GM19193 (cell line): ENCODE results near the gene MCF2L2.

ENCODE experiments used
- POLR2A ChIP-seq: IDR thresholded peaks from 4 replicates; pipeline ENCODE4 v1.6.1; 2011; ENCODE audit not compliant: insufficient read depth, insufficient read length; ENCODE audit errors: extremely low read depth

Gene MCF2L2

DNA sequence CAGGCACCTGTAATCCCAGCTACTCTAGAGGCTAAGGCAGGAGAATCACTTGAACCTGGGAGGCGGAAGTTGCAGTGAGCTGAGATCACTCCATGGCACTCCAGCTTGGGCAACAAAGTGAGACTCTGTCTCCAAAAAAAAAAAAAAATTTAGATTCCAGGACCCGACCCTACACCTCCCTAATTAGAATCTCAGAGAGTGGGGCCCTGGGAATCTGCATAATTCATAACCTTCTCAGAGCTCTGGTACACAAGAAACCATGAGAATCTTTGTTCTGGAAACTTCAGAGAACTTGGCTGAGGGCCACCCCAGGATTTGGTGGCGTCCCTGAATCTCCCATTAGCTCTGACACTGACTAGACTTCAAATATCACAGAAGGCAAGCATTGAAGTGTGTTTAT is 143.8 kb downstream of the MCF2L2 start:
- no peak for TF ChIP-seq POLR2A

DNA sequence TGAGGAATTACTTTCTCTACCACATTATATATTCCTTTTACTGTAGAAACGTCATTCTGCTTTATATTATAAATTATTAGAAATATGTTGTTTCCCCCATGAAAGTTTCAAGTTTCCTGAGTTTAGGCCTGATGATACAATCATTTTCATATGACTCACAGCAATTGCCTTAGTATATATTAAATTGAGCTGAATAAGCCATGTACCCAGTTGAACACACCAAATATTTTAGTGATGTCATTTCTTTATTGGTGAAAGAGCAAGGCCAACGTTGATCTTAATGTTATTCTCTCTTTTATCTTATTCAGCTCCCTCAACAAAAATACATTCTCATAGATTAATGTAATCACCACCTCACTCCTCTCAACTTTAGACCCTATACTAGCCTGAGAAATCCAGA is 144.5 kb downstream of the MCF2L2 start:
- no peak for TF ChIP-seq POLR2A

DNA sequence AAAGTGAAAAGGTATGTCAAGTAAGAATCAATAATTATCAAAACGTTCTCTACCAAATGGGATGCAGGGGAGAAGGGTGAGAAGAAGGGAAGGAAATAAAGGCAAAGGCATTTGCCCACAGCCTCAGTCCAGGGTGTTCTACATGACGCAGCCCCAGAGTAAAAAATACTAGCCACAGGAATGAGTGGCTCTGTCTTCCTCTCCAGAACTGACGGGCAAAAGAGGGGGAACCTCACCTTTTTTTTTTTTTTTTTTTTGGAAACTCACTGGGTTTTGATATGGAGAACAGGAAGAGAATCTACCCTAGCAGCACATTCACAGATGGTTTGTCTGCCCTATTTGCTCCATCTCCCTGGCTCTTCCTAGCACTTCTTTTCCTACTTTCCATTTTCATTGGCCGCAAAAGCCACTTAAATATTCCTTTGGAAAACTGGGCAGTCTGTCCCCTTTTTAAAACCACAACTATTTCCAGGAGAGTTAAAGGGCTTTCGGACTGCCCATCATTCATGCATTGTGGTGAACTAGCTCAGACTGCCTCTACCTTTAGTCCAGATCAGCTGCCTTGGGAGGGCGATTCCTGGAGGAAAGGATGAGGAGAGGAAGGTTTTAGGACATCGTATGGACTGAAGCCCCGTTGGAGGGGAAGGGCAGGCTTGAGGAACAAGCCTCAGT is 147.2 kb downstream of the MCF2L2 start:
- no peak for TF ChIP-seq POLR2A

DNA sequence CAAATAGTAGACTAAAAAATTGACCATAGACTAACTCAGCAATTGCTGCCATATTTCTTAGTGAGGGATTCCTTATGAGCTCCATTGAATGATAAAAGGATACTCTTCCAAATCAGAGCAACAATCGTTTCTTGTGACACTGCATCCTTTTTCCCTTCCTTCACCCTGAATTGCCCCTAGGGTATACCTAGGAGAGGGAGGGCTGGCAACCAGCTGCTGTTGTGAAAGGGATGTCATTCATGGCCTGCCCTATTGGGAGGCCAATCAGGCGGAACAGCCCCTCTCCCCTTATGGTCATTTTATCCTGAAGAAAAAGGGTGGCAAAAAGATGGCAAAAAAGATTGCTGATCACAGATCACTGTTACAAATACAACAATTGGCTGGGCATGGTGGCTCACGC is 149.0 kb downstream of the MCF2L2 start:
- no peak for TF ChIP-seq POLR2A

DNA sequence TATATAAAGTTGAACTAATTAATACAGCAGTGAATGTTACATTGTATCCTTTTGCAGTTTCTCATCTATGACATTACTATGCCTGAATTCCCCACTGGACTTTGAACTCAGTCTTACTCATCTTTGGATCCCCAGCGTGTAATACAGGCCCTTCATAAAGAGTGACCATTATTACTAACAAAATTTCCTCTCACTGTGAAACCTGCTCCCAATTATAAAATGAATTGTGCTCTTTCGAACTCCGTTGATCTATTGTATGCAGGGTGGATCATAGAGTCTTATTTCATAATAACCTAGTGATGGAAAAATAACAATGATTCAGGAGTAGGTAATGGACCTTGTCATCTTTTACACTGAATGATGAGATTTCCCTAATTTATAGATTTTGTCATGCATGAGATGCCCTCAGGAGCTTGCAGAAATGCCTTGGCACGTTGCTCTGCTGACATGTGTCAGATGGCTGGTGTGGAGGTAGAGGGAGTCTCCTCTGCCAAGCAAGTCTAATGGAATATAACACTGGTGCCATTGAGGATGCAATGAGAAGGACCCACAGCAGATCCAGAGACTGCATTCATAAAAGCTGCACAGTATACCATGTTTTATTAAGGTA is 149.8 kb downstream of the MCF2L2 start:
- no peak for TF ChIP-seq POLR2A

DNA sequence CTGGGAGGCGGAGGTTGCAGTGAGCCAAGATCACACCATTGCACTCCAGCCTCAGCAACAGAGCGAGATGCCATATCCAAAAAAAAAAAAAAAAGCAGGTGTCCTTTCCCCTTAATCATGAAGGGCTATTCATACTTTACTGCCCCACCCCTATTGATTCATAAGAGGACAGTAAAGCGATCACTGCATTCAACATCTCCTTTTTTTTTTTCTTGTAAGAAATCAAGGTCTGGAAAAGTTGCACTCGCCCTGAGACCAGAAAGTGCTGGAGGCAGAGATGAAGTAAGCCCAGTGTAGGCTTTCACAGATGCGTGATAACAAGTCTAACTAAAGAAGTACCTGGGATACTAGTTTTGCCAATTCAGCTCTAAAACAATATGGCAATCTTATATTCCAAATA is 151.2 kb downstream of the MCF2L2 start:
- TF ChIP-seq POLR2A: no peak

DNA sequence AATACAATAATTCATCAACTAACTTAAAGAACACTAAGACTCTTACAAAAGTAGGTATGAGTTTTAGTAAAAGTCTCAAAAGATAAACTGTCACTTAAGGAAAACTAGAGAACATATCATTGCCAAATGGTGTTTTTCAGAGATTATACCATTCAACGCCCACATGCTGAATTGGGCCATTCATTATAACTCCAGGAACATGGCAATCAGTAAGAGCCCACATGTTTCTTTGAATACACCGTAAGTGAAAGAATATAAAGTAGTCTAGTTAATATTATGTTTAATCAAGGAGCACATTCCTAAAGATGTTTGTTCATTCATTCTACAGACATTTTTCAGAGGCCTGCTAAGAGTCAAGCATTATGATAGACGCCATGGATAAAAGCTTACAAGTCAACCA is 152.5 kb downstream of the MCF2L2 start:
- no peak for TF ChIP-seq POLR2A

DNA sequence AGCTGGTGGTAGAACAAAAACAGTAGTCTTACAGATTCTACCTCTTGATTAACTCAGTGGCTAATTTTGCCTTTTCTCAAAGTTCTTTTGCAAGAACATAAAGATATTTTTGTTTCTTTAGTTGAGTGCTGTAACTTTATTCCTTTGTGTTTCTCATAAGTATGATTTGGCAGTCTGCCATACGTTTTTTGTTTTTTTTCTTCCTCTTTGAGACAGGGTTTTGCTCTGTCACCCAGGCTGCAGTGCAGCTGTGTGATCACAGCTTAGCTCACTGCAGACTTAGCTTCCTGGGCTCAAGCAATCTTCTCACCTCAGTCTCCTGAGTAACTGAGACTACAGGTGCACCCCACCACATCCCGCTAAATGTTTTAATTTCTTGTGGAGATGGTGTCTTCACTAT is 153.0 kb downstream of the MCF2L2 start:
- no peak for TF ChIP-seq POLR2A

DNA sequence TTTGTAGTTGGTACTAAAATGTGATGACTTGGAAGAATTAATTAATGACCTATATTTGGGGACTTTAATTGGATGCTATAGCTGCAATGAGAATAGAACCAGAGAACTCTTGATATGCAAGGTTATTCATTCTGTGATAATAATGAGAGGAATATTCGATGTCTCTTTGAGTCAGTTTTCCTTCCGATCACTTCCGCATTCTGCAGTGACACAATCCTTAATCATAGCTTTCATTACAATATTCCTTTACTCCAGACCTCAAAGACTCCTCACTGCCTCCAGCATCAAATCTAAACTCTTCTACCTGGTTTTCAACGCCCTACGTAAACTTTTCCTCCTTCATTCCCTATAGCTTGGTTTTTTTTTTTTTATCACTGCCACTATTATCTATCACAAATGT is 153.8 kb downstream of the MCF2L2 start:
- TF ChIP-seq POLR2A: no peak

DNA sequence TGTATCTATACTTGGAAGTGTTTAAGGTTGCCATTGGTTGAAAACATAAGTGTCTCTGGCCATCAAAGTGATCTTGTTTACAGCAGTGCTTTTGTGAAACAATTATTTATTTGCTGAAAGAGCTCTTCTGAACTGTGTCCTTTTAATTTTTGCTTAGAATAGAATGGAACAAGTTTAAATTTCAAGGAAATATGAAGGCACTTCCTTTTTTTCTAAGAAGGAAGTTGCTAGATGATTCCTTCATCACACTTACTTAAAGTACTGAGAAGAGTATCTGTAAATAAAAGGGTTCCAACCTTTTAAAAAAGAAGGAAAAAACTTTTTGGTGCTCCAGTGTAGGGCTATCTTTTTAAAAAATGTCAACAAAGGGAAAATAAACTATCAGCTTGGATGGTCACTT is 155.6 kb downstream of the MCF2L2 start:
- TF ChIP-seq POLR2A: no peak

DNA sequence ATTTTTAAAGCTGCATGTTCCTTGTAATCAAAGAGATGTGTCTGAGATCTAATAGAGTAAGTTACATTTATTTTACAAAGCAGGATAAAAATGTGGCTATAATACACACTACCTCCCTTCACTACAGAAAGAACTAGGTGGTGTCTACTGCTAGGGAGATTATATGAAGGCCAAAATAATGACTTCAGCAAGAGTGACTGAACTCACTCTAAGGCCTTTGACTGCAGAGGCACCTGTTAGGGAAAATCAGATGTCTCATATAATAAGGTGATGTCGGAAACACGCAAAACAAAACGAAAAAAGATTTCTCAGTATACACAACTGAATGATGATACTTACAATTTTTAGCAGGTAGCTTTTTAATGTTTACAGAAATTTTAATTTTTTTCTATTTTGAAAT is 156.3 kb downstream of the MCF2L2 start:
- no peak for TF ChIP-seq POLR2A

DNA sequence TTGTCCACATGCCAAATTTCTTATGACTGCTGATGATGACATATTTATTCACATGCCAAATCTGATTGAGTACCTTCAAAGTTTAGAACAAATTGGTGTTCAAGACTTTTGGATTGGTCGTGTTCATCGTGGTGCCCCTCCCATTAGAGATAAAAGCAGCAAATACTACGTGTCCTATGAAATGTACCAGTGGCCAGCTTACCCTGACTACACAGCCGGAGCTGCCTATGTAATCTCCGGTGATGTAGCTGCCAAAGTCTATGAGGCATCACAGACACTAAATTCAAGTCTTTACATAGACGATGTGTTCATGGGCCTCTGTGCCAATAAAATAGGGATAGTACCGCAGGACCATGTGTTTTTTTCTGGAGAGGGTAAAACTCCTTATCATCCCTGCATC is 158.1 kb downstream of the MCF2L2 start:
- no peak for TF ChIP-seq POLR2A

DNA sequence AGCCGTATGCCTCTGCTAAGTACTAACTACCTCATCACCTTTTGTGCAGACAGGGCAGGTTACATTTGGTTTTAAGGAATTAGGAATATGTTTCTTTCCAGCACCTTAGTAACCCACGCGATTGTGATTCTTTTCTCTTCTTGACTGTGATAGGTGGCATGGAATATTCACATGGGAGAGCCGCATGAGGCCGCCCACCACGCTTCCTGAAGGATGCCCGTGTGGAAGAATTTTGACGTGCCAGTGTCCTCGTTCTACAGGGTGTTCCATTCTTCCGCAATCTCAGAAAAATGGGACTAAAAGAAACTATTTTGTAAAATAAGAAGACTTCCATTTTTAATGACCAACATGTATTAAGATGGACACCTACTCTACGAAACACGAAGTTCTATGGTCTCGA is 159.1 kb downstream of the MCF2L2 start:
- no peak for TF ChIP-seq POLR2A

DNA sequence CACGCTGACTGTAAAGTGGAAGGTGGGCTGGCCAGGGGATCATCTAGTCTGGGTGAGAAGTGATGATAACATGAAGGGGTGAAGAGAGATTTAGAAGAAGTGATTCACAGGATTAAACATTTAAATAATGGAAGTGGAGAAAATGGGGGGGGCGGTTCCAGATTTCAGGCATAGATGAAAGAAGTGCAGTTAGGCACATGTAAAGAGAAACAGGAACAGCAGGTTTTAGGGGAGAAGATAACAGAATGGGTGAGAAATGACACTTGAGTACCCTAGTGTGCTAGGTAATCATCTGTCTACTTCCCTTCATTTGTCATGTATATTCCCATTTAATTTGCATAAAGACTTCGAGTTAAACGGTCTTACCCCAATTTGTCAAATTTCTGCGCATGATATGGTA is 160.1 kb downstream of the MCF2L2 start:
- TF ChIP-seq POLR2A: no peak

DNA sequence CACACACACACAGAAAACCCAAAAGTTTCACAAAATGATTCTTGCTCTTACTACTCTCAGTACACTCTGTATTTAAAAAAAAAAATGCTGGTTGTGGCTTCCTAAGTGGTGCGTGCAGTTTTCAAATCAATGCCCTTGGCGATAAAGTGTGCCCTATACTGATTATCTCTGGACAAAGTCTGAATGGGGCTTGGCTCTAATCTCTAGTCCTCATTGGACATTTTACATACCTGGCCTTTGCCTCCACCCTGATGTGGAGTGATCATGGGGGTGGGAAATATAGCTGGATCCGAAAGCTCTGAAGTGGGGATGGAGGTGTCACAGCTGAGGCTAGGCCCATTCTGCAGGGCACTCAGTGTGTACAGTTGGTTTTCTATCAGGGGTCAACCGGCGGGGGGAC is 161.3 kb downstream of the MCF2L2 start:
- TF ChIP-seq POLR2A: no peak

DNA sequence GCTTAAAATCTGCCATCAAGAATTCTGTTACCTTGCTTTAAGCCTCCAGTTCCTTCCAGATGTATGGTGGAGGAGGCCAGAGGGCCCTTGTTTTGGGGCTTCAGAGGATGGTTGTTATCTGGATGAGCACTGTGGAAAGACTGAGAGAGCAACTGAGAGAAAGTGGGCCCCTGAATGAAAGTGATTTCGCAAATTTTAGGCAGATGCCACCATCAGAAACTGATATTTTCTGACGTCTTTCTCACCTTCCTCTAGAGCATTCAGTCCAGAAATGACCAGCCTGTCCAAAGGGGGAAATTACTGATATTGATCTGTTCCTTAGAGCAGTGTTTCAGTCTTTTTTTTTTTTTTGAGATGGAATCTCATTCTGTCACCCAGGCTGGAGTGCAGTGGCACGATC is 162.0 kb downstream of the MCF2L2 start:
- TF ChIP-seq POLR2A: no peak

DNA sequence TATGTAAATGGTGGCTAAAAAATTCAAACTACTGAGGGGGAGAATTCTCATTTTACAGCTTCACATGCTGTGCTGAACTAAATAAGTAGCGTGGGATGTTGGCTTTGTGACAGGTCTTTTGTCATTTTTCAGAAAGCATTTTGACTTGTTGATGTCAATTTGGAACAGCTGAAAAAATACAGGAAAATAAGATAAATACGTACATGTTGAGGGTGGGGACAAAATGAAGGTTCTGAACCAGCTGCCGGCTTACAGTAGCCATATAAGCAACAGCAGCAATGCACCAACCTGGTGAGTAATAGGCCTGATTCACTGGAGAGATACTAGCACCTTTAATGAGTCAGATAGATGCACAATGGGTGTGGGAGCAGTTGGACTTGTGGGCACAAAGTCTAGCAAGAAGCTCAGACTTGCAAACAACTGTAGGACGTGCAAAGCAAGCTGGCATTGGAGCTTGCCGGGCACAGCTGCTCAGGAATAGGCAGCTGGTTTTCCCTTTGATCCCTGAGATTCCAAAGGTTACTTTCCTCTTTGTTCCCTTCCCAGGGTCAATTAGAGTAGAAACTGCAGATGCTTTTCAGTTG is 162.5 kb downstream of the MCF2L2 start:
- no peak for TF ChIP-seq POLR2A

DNA sequence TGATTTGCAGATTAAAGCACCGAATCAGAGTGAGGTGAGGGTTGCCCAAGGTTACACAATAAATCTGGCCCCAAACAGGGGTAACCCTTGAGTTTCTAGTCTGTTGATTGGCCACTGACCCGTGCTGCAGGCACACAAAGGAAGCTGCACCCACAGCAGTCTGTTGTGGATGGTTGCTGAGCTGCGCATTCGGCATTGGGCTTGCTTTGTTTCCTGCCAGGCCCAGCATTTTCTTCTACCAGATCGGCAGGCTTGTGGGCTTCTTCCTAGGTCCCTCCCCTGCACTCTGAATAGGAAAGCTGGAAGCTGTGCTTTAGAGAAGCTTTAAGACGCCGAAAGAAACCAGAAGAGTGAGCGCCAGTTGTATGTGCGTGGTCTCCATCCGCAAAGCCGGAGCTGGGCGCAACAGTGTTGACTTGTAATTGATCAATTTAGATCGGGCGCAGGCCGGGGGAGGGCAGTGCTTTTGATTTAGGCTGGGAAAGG is 163.2 kb downstream of the MCF2L2 start:
- no peak for TF ChIP-seq POLR2A
